Upper lobe of right lung (tissue), 1 donor: ENCODE results near the gene SHANK2. TPM values are rescaled to one million over a fixed set of nuclear protein-coding genes. Genes with fewer than 3 reads are reported as not detected.

Experiments
- ATAC-seq: fragments of 200-7000 bp; cut with Tn5 transposase; one replicate; pipeline ENCODE4 v1.9.1; 2020; ENCODE audit warnings: mild to moderate bottlenecking, moderate library complexity
- DNase-seq: peaks from one replicate; pipeline ENCODE4 v3.0.0-alpha.2; 2020
- H3K27ac ChIP-seq: fragments of 200-600 bp; one replicate; pipeline ENCODE4 v1.8.0; 2022
- H3K27me3 ChIP-seq: fragments of 200-600 bp; one replicate; pipeline ENCODE4 v1.8.0; 2022; ENCODE audit warnings: mild to moderate bottlenecking
- H3K36me3 ChIP-seq: fragments of 200-600 bp; one replicate; pipeline ENCODE4 v1.8.0; 2022
- H3K4me1 ChIP-seq: fragments of 200-600 bp; one replicate; pipeline ENCODE4 v1.8.0; 2022
- H3K4me3 ChIP-seq: fragments of 200-600 bp; one replicate; pipeline ENCODE4 v1.8.0; 2022; ENCODE audit warnings: mild to moderate bottlenecking
- H3K9me3 ChIP-seq: fragments of 200-600 bp; one replicate; pipeline ENCODE4 v1.8.0; 2022
- intact Hi-C: fragments of 100-400 bp; cut with DNase I; formaldehyde crosslinking; loops from one replicate; pipeline ENCODE4 v1.11.0; 2022
- total RNA-seq: library from RNA; stranded (reverse); fragmentation: NEBNext Ultra II Directional; extraction: Animal tissue kit (Norgen Biotek cat#: 25700); gene quantifications from one replicate; pipeline ENCODE4 v1.2.1, GENCODE V29; 2021
- TF ChIP-seq, protein P1 (sequence below): fragments of 200-600 bp; IDR thresholded peaks from one replicate; pipeline ENCODE4 v1.8.0; 2022; ENCODE audit warnings: antibody characterized with exemption
- donor health status: DM: no; HTN: yes; CAD: no; lungs with severe emphysema.

Gene SHANK2
- total RNA-seq, 1 donor from 2014 or later = 62.5 TPM

DNA sequence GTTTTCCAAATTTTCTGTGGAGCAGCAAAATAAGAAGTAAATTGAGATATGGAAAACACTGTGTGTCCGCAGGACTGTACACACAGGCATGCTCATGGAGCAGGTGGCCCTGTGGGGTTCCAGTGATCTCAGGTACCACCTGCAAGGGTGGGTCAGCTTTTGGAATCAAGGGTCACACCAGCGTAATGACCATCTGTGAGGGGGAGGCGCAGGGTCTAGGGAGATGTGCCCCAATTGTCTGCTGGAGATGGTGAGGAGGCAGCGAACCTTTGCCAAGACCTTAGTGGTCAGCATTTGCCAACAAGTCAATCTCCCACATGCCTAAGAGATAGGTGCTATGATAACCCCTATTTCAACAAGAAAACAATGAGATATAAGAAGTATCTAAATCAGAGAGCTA is 49.4 kb downstream of the SHANK2 start:
- no peaks in the 10 kb centered on the region for H3K9me3 ChIP-seq
- intact Hi-C loops = no loop called here
- TF ChIP-seq, protein P1, sequence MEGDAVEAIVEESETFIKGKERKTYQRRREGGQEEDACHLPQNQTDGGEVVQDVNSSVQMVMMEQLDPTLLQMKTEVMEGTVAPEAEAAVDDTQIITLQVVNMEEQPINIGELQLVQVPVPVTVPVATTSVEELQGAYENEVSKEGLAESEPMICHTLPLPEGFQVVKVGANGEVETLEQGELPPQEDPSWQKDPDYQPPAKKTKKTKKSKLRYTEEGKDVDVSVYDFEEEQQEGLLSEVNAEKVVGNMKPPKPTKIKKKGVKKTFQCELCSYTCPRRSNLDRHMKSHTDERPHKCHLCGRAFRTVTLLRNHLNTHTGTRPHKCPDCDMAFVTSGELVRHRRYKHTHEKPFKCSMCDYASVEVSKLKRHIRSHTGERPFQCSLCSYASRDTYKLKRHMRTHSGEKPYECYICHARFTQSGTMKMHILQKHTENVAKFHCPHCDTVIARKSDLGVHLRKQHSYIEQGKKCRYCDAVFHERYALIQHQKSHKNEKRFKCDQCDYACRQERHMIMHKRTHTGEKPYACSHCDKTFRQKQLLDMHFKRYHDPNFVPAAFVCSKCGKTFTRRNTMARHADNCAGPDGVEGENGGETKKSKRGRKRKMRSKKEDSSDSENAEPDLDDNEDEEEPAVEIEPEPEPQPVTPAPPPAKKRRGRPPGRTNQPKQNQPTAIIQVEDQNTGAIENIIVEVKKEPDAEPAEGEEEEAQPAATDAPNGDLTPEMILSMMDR = no peak
- DNase-seq (no peak), ATAC-seq (no peak)
- no peak overlapping the region for H3K4me3 ChIP-seq
- no peak overlapping the region for H3K27ac ChIP-seq
- H3K4me1 ChIP-seq = peaks cover 16% of the 10 kb centered on the region
- no peaks in the 10 kb centered on the region for H3K27me3 ChIP-seq
- no peaks in the 10 kb centered on the region for H3K36me3 ChIP-seq

DNA sequence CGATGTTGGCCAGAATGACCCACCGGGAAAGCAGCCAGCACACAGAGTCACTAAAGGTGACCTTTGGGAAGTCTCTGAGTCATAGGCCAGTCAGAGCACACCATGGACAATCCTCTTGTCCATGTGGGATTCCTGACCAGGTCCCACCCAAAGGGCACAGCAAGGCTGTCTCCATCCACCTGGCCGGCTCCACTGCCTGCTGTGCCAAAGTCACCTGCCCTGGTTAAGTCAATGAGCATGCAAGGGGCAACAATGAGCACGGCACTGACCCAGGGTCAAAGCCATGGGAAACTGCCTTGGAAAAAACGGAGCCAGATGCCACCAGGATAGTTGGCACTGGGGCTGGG is 49.8 kb downstream of the SHANK2 start:
- no peaks in the 10 kb centered on the region for H3K36me3 ChIP-seq
- H3K9me3 ChIP-seq = no peaks in the 10 kb centered on the region
- H3K4me1 ChIP-seq = peaks cover 16% of the 10 kb centered on the region
- no peaks in the 10 kb centered on the region for H3K27me3 ChIP-seq
- intact Hi-C loops = no loop called here
- TF ChIP-seq, protein P1 = no peak
- no peak overlapping the region for H3K4me3 ChIP-seq
- ATAC-seq (no peak), DNase-seq (no peak)
- H3K27ac ChIP-seq = no peak overlapping the region

Other genes with a start within 250 kb of the SHANK2 start
- 105 TPM for gene DHCR7, start 195.8 kb upstream of the SHANK2 start, total RNA-seq
- 91.3 TPM for gene NADSYN1, start 200.6 kb upstream of the SHANK2 start, total RNA-seq